HCT116 (cell line): ENCODE data around the gene NEO1. TPM values are rescaled to one million over a fixed set of nuclear protein-coding genes. Genes with fewer than 3 reads are reported as not detected.

Experiments
- ATAC-seq: fragments of 200-7000 bp; cut with Tn5 transposase; 2 replicates; pipeline ENCODE4 v1.9.1; 2020; ENCODE audit warnings: mild to moderate bottlenecking, moderate library complexity
- BruUV-seq: library from RNA; stranded (reverse); fragments of 400-500 nt; replicated peaks from 2 replicates; lab custom pipeline; 2021; lab: Mats Ljungman, UMichigan
- CTCF ChIA-PET: fragments of 300-600 bp; sonication (Branson Sonifier 250); formaldehyde crosslinking; loops from one replicate; lab custom pipeline; 2021; ENCODE audit warnings: antibody characterized with exemption; lab: Charles Lee
- POLR2A ChIA-PET: fragments of 300-600, 350-600 bp; sonication (Branson Sonifier 250); formaldehyde crosslinking; loops from one replicate; lab custom pipeline; 2021; ENCODE audit warnings: antibody characterized with exemption; lab: Charles Lee
- RAD21 ChIA-PET, 2 experiments: fragments of 300-600 bp; sonication (Branson Sonifier 250); formaldehyde crosslinking; loops; one replicate each; lab custom pipeline; 2023; ENCODE audit warnings: low total read pairs in 2 of 2; ENCODE audit not compliant: uncharacterized antibody in 2 of 2, unreplicated experiment in 2 of 2, low non-redundant PET in 1 of 2; lab: Charles Lee
- DNase-seq: peaks from one replicate; pipeline ENCODE4 v3.0.0-alpha.2; 2010; ENCODE audit warnings: low read depth, low spot score
- H2AFZ ChIP-seq: fragments of 200-600 bp; shearing (Covaris generic), sonication (generic); 2 replicates; pipeline ENCODE4 v1.6.1; 2017; ENCODE audit warnings: low read depth, mixed run types, mixed read lengths, antibody characterized with exemption, low read length; ENCODE audit not compliant: poor library complexity, severe bottlenecking
- H3K27ac ChIP-seq: 2 replicates; pipeline ENCODE4 v1.5.1; 2012; ENCODE audit warnings: low read depth, low read length
- H3K27me3 ChIP-seq: fragments of 200-600 bp; sonication (generic); 2 replicates; pipeline ENCODE4 v1.6.1; 2016; ENCODE audit warnings: mixed run types, low read length, mixed read lengths; ENCODE audit not compliant: insufficient read depth
- H3K36me3 ChIP-seq, 2 experiments: fragments of 200-500 bp in 1 of 2; fragments of 200-600 bp in 1 of 2; sonication (Bioruptor generic) in 1 of 2; sonication (generic) in 1 of 2; 2 replicates each; pipeline versions ENCODE4 v1.5.1 to v1.6.1; 2014 to 2016; ENCODE audit warnings: low read length in 2 of 2, inconsistent platforms in 1 of 2, mixed read lengths in 1 of 2, mixed run types in 1 of 2; ENCODE audit not compliant: insufficient read depth in 2 of 2, control insufficient read depth in 1 of 2
- H3K4me1 ChIP-seq, 2 experiments: fragments of 200-600 bp in 1 of 2; sonication (generic) in 1 of 2; 2 replicates each; pipeline versions ENCODE4 v1.5.1 to v1.6.1; 2012 to 2017; ENCODE audit warnings: low read length in 2 of 2, inconsistent platforms in 1 of 2, mild to moderate bottlenecking in 1 of 2, mixed read lengths in 1 of 2, mixed run types in 1 of 2, moderate library complexity in 1 of 2; ENCODE audit not compliant: insufficient read depth in 2 of 2, control insufficient read depth in 1 of 2
- H3K4me2 ChIP-seq: fragments of 200-600 bp; sonication (generic); 2 replicates; pipeline ENCODE4 v1.6.1; 2017; ENCODE audit warnings: mixed run types, low read length, mixed read lengths
- H3K4me3 ChIP-seq, 2 experiments: fragments of 200-600 bp in 1 of 2; sonication (generic) in 1 of 2; replicated peaks in 1 of 2; 2 replicates each; pipeline ENCODE4 v1.5.1; 2011 to 2016; ENCODE audit warnings: low read length in 2 of 2, control low read depth in 1 of 2, low read depth in 1 of 2, mild to moderate bottlenecking in 1 of 2, mixed read lengths in 1 of 2, mixed run types in 1 of 2
- H3K79me2 ChIP-seq: fragments of 200-600 bp; sonication (generic); 2 replicates; pipeline ENCODE4 v1.6.1; 2017; ENCODE audit warnings: mild to moderate bottlenecking, mixed run types, low read length, moderate library complexity, mixed read lengths; ENCODE audit not compliant: insufficient read depth
- H3K9ac ChIP-seq: fragments of 200-600 bp; sonication (generic); 2 replicates; pipeline ENCODE4 v1.6.1; 2016; ENCODE audit warnings: low read length, mixed read lengths
- H3K9me2 ChIP-seq: fragments of 200-600 bp; sonication (generic), shearing (Covaris generic); 2 replicates; pipeline ENCODE4 v1.6.1; 2017; ENCODE audit warnings: mixed run types, mild to moderate bottlenecking, moderate library complexity; ENCODE audit not compliant: insufficient read depth
- H3K9me3 ChIP-seq, 2 experiments: fragments of 200-500 bp in 1 of 2; fragments of 200-600 bp in 1 of 2; sonication (Bioruptor generic) in 1 of 2; sonication (generic) in 1 of 2; 2 replicates each; pipeline ENCODE4 v1.6.1; 2014 to 2017; ENCODE audit warnings: low read length in 2 of 2, mixed read lengths in 2 of 2, inconsistent platforms in 1 of 2, low read depth in 1 of 2, mild to moderate bottlenecking in 1 of 2, mixed run types in 1 of 2, moderate library complexity in 1 of 2; ENCODE audit not compliant: control insufficient read depth in 1 of 2, insufficient read depth in 1 of 2
- H4K20me1 ChIP-seq: fragments of 200-600 bp; sonication (generic), shearing (Covaris generic); 2 replicates; pipeline ENCODE4 v1.6.1; 2017; ENCODE audit warnings: mixed run types, mild to moderate bottlenecking, moderate library complexity; ENCODE audit not compliant: insufficient read depth
- ATF3 ChIP-seq: IDR thresholded peaks from 2 replicates; pipeline ENCODE4 v1.6.1; 2012
- EGR1 ChIP-seq: IDR thresholded peaks from 2 replicates; pipeline ENCODE4 v1.6.1; 2012; ENCODE audit warnings: low read depth
- POLR2AphosphoS5 ChIP-seq: IDR thresholded peaks from 2 replicates; pipeline ENCODE4 v1.6.1; 2011; ENCODE audit warnings: mild to moderate bottlenecking, low read depth, low read length, moderate library complexity
- SRF ChIP-seq: IDR thresholded peaks from 2 replicates; pipeline ENCODE4 v1.6.1; 2012; ENCODE audit warnings: low read depth
- YY1 ChIP-seq: IDR thresholded peaks from 2 replicates; pipeline ENCODE4 v1.6.1; 2011; ENCODE audit warnings: low read length, low read depth, moderate library complexity, mild to moderate bottlenecking; ENCODE audit not compliant: insufficient replicate concordance; ENCODE audit errors: extremely low read depth
- intact Hi-C: fragments of 100-400 bp; cut with micrococcal nuclease; formaldehyde crosslinking; loops from 2 replicates; pipeline ENCODE4 v1.10.0; 2022
- total RNA-seq: library from RNA; stranded (reverse); gene quantifications from one replicate; pipeline ENCODE4 v1.2.1, GENCODE V29; 2021; ENCODE audit not compliant: unreplicated experiment

The NEO1 gene
- total RNA-seq, 1 experiment from 2014 or later = 30.0 TPM

- H3K9me3 ChIP-seq = no peaks in the 10 kb centered on the region
- RAD21 ChIA-PET = no interaction called here
Measured at GRCh38 chr15:73108676-73109075, 56.4 kb downstream of the NEO1 start.

GRCh38 chr15:73109765-73110164, 57.5 kb downstream of the NEO1 start:
- Histone ChIP-seq H3K9me2 (no peaks in the 10 kb centered on the region), H3K27me3 (no peaks in the 10 kb centered on the region), H3K4me1 (no peaks in the 10 kb centered on the region), H3K27ac (no peak overlapping the region), H3K4me3 (no peak overlapping the region), H3K36me3 (no peaks in the 10 kb centered on the region), H3K4me2 (no peak overlapping the region), H3K79me2 (no peaks in the 10 kb centered on the region), H3K9ac (no peak overlapping the region), H2AFZ (no peak overlapping the region), H3K9me3 (no peaks in the 10 kb centered on the region), H4K20me1 (no peaks in the 10 kb centered on the region)
- ChIA-PET RAD21 (no interaction called here), CTCF (no interaction called here), POLR2A (interaction anchor here (0.6 kb wide), 1 partner anchor 361 kb away, joined by 3 read pairs; no protein-coding TSS in a partner anchor)
- TF ChIP-seq EGR1 (no peak), POLR2AphosphoS5 (no peak)
- intact Hi-C loops = no loop called here
- no peak for ATAC-seq
- no peak for DNase-seq
- no TSS peak for BruUV-seq

More at GRCh38 chr15:73108676-73109075, 56.4 kb downstream of the NEO1 start:
- H2AFZ ChIP-seq = no peak overlapping the region
- H3K4me2 ChIP-seq = no peak overlapping the region
- ChIA-PET POLR2A (no interaction called here), CTCF (no interaction called here)
- no peaks in the 10 kb centered on the region for H3K9me2 ChIP-seq
- ATAC-seq = no peak
- H4K20me1 ChIP-seq = no peaks in the 10 kb centered on the region
- intact Hi-C loops = no loop called here
- BruUV-seq = no TSS peak
- no peaks in the 10 kb centered on the region for H3K4me1 ChIP-seq
- no peak overlapping the region for H3K9ac ChIP-seq
- no peak overlapping the region for H3K4me3 ChIP-seq
- no peaks in the 10 kb centered on the region for H3K79me2 ChIP-seq
- no peak for TF ChIP-seq SRF
- no peak for TF ChIP-seq ATF3
- no peak for TF ChIP-seq YY1
- no peaks in the 10 kb centered on the region for H3K27me3 ChIP-seq
- H3K36me3 ChIP-seq = no peaks in the 10 kb centered on the region
- no peak overlapping the region for H3K27ac ChIP-seq
- DNase-seq = no peak
